ENCODE data around the gene TIMM10B. TPM values are rescaled to one million over a fixed set of nuclear protein-coding genes. Genes with fewer than 3 reads are reported as not detected.
A peak's percentile ranks its signal among the peaks of the same experiment; 100 is the strongest.

The TIMM10B gene
- total and polyA plus RNA-seq, 7 donors, result 12.5 to 32.8 (median 16.5) TPM

GRCh38 chr11:6453152-6453551, 28.1 kb upstream of the TIMM10B start:
- DNase-seq, result no peak
- Histone ChIP-seq H3K27ac (no peak overlapping the region), H3K4me3 (no peak overlapping the region), H3K9me3 (no peaks in the 10 kb centered on the region), H3K36me3 (ENCODE audit: insufficient read depth in 1 of 2, low read depth in 1 of 2) (peaks cover 10 to 89% of the 10 kb centered on the region in 2 donors), H3K4me1 (peaks cover 11% of the 10 kb centered on the region), H3K27me3 (ENCODE audit: insufficient read depth in 3 of 3, low read length in 2 of 3) (no peaks in the 10 kb centered on the region)
- intact Hi-C loops (cut with DNase I), result no loop called here
- no peak for ATAC-seq
- no peak for TF ChIP-seq CTCF (IDR thresholded peaks at IDR 0.05)
- WGBS, 3 donors, result 93 to 96% (median 94%) methylated on average over 2 of the region's 2 CpGs

- intact Hi-C loops (cut with DNase I), result no loop called here
- Histone ChIP-seq H3K4me1 (peaks cover 11% of the 10 kb centered on the region), H3K9me3 (no peaks in the 10 kb centered on the region), H3K36me3 (ENCODE audit: insufficient read depth in 1 of 2, low read depth in 1 of 2) (peaks cover 6 to 88% of the 10 kb centered on the region in 2 donors), H3K27ac (peak overlapping the region; percentile 67), H3K27me3 (ENCODE audit: insufficient read depth in 3 of 3, low read length in 2 of 3) (no peaks in the 10 kb centered on the region), H3K4me3 (no peak overlapping the region)
- 26 to 63% (median 45%) methylated on average over 2 of the region's 2 CpGs for WGBS, 3 donors
- peak; percentile 50 to 88 (median 84) for ATAC-seq
- no peak for DNase-seq
- TF ChIP-seq CTCF (IDR thresholded peaks at IDR 0.05), result no peak
Measured at GRCh38 chr11:6455070-6455469, 26.2 kb upstream of the TIMM10B start.

- Histone ChIP-seq H3K27me3 (ENCODE audit: insufficient read depth in 3 of 3, low read length in 2 of 3) (no peaks in the 10 kb centered on the region), H3K36me3 (ENCODE audit: insufficient read depth in 1 of 2, low read depth in 1 of 2) (peaks cover 2 to 87% of the 10 kb centered on the region in 2 donors), H3K4me1 (peaks cover 11% of the 10 kb centered on the region), H3K27ac (no peak overlapping the region), H3K9me3 (no peaks in the 10 kb centered on the region), H3K4me3 (no peak overlapping the region)
- intact Hi-C loops (cut with DNase I), result no loop called here
- TF ChIP-seq CTCF (IDR thresholded peaks at IDR 0.05), result no peak
- WGBS, 3 donors, result 96 to 97% (median 96%) methylated on average over 56 of the region's 56 CpGs
- ATAC-seq (no peak), DNase-seq (no peak)
Measured at GRCh38 chr11:6456361-6457073, 24.8 kb upstream of the TIMM10B start.

- H3K9me3 ChIP-seq, result no peaks in the 10 kb centered on the region
- TF ChIP-seq CTCF (IDR thresholded peaks at IDR 0.05), result no peak
- H3K36me3 ChIP-seq (ENCODE audit: insufficient read depth in 1 of 2, low read depth in 1 of 2), result peaks cover 2 to 95% of the 10 kb centered on the region in 2 donors
- no peak overlapping the region for H3K27ac ChIP-seq
- WGBS, 3 donors, result 93 to 95% (median 95%) methylated on average over 23 to 26 of the region's 26 CpGs
- no peaks in the 10 kb centered on the region for H3K27me3 ChIP-seq (ENCODE audit: insufficient read depth in 3 of 3, low read length in 2 of 3)
- H3K4me3 ChIP-seq, result no peak overlapping the region
- H3K4me1 ChIP-seq, result peaks cover 11% of the 10 kb centered on the region
- intact Hi-C loops (cut with DNase I), result no loop called here
- DNase-seq, result no peak
- ATAC-seq, result no peak
Measured at GRCh38 chr11:6457581-6458320, 23.6 kb upstream of the TIMM10B start.
